Activated CD8-positive, alpha-beta T cell treated with anti-CD3 and anti-CD28 coated beads for 36 hours (primary cell): ENCODE data around the gene AHNAK. TPM values are rescaled to one million over a fixed set of nuclear protein-coding genes. Genes with fewer than 3 reads are reported as not detected.

Experiments used
- ATAC-seq: fragments of 200-7000 bp; cut with Tn5 transposase; one replicate; pipeline ENCODE4 v1.10.0; 2021; ENCODE audit warnings: mild to moderate bottlenecking, moderate library complexity
- CTCF ChIA-PET: fragments of 350-600 bp; sonication (Branson Sonifier 250); formaldehyde crosslinking; loops from one replicate; lab custom pipeline; 2021; ENCODE audit warnings: antibody characterized with exemption; lab: Charles Lee
- POLR2A ChIA-PET: fragments of 350-600 bp; sonication (Branson Sonifier 250); formaldehyde crosslinking; loops from one replicate; lab custom pipeline; 2021; ENCODE audit warnings: antibody characterized with exemption; lab: Charles Lee
- DNase-seq: peaks from one replicate; pipeline ENCODE4 v3.0.0-alpha.2; 2020
- H3K27ac Mint-ChIP-seq: one replicate; pipeline ENCODE4 v1.8.0; 2021; ENCODE audit warnings: mild to moderate bottlenecking, mixed read lengths
- H3K27me3 Mint-ChIP-seq: one replicate; pipeline ENCODE4 v1.8.0; 2021; ENCODE audit warnings: mixed read lengths
- H3K36me3 Mint-ChIP-seq: one replicate; pipeline ENCODE4 v1.8.0; 2021; ENCODE audit warnings: low read depth, mixed read lengths
- H3K4me1 Mint-ChIP-seq: one replicate; pipeline ENCODE4 v1.8.0; 2021; ENCODE audit warnings: low read depth, mixed read lengths
- H3K4me3 Mint-ChIP-seq: one replicate; pipeline ENCODE4 v1.8.0; 2021; ENCODE audit warnings: mild to moderate bottlenecking, moderate library complexity, mixed read lengths
- H3K9me3 Mint-ChIP-seq: one replicate; pipeline ENCODE4 v1.8.0; 2021; ENCODE audit warnings: mixed read lengths
- CTCF ChIP-seq: fragments of 200-600 bp; IDR thresholded peaks from one replicate; pipeline ENCODE4 v1.8.0; 2022; ENCODE audit warnings: antibody characterized with exemption, mild to moderate bottlenecking
- intact Hi-C: fragments of 100-400 bp; cut with micrococcal nuclease; formaldehyde crosslinking; loops from one replicate; pipeline ENCODE4 v1.10.0; 2022
- total RNA-seq, 2 experiments: library from RNA; stranded (reverse); gene quantifications; one replicate each; pipeline ENCODE4 v1.2.3, GENCODE V29; 2021

The AHNAK gene
- total RNA-seq, 2 experiments from 2014 or later: 41.1 to 43.0 TPM

- Mint-ChIP-seq H3K36me3 (no peaks in the 10 kb centered on the region), H3K27ac (no peak overlapping the region), H3K4me1 (no peaks in the 10 kb centered on the region), H3K9me3 (no peaks in the 10 kb centered on the region), H3K27me3 (peaks cover 15% of the 10 kb centered on the region), H3K4me3 (no peak overlapping the region)
- DNase-seq: no peak
- ChIA-PET CTCF (interaction anchor here (0.8 to 2.1 kb wide), 3 partner anchors 37 to 111 kb away, joined by 4 to 7 read pairs (median 4); no protein-coding TSS in a partner anchor), POLR2A (no interaction called here)
- no peak for TF ChIP-seq CTCF
- intact Hi-C loops: no loop called here
- ATAC-seq: no peak
These were observed 41.0 kb downstream of the AHNAK start for GRCh38 chr11:62505440-62506091.

GRCh38 chr11:62505059-62505439 is 41.6 kb downstream of the AHNAK start:
- DNase-seq: no peak
- Mint-ChIP-seq H3K9me3 (no peaks in the 10 kb centered on the region), H3K4me1 (no peaks in the 10 kb centered on the region), H3K27ac (no peak overlapping the region), H3K4me3 (no peak overlapping the region), H3K27me3 (peaks cover 15% of the 10 kb centered on the region), H3K36me3 (no peaks in the 10 kb centered on the region)
- ATAC-seq: no peak
- ChIA-PET POLR2A (no interaction called here), CTCF (interaction anchor here (1.2 to 2.1 kb wide), 2 partner anchors 81 to 110 kb away, joined by 4 to 7 read pairs; no protein-coding TSS in a partner anchor)
- intact Hi-C loops: no loop called here
- TF ChIP-seq CTCF: no peak

GRCh38 chr11:62504158-62504973 is 42.2 kb downstream of the AHNAK start:
- Mint-ChIP-seq H3K36me3 (no peaks in the 10 kb centered on the region), H3K4me1 (no peaks in the 10 kb centered on the region), H3K9me3 (no peaks in the 10 kb centered on the region), H3K27me3 (peaks cover 15% of the 10 kb centered on the region), H3K27ac (no peak overlapping the region), H3K4me3 (no peak overlapping the region)
- ATAC-seq (no peak), DNase-seq (no peak)
- CTCF ChIA-PET: interaction anchor here (0.8 to 2.1 kb wide), 3 partner anchors 80 to 110 kb away, joined by 3 to 7 read pairs (median 4); no protein-coding TSS in a partner anchor
- POLR2A ChIA-PET: no interaction called here
- intact Hi-C loops: no loop called here
- no peak for TF ChIP-seq CTCF

- intact Hi-C loops: no loop called here
- ChIA-PET CTCF (interaction anchor here (1.2 kb wide), 1 partner anchor 77 kb away, joined by 10 read pairs; no protein-coding TSS in a partner anchor), POLR2A (interaction anchor here (1.4 kb wide), 1 partner anchor 16 kb away, joined by 3 read pairs; no protein-coding TSS in a partner anchor)
- Mint-ChIP-seq H3K27me3 (peaks cover 11% of the 10 kb centered on the region), H3K4me3 (no peak overlapping the region), H3K27ac (no peak overlapping the region), H3K4me1 (no peaks in the 10 kb centered on the region), H3K9me3 (no peaks in the 10 kb centered on the region), H3K36me3 (no peaks in the 10 kb centered on the region)
- TF ChIP-seq CTCF: no peak
- no peak for DNase-seq
- ATAC-seq: no peak
These were observed 44.4 kb downstream of the AHNAK start for GRCh38 chr11:62502030-62502730.
